ENCODE results near the gene ELOA. TPM values are rescaled to one million over a fixed set of nuclear protein-coding genes. Genes with fewer than 3 reads are reported as not detected.

Gene ELOA
- total and polyA plus RNA-seq, 2 of the 13 experiments (the other 11 are each of a cell fraction or from before 2014, with no cell fraction given), result 14.2 to 28.5 TPM

DNA sequence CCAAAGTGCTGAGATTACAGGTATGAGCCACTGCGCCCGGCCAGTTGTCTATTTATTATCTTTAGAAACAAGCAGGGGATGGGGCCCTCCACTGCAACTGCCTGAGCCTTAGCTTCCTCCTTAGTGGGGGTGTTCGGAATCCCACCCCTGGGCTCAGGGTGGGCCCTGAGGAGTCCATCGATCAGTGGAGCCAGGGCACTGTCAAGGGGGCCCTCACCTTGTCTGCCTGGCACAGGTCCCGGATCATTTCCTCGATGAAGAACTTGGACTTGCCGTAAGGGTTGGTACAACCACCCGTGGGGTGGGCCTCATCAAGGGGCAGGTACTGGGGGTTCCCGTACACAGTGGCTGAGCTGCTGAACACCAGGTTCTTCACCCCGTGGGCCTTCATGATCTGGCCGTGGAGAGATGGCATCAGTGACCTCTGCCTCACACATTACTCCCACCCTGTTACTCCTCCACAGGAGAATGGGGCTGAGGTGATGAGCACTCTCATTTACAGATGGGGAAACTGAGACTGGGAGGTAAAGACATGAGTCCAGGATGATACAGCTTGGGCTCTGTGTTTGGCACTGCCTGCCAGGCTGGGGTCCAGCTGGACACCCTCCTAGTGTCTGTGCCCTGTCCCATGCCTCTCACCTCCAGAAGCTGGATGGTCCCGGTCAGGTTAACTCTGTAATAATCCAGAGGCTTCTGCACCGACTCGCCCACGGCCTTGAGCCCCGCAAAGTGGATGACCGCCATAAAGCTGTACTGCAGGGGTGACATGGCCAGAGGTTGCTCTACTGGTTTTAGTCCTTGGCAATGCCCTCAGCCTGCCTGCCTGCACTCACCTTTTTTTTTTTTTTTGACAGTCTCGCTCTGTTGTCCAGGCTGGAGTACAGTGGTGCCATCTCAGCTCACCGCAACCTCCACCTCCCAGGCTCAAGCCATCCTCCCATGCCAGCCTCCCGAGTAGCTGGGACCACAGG, 54.5 kb downstream of the ELOA start:
- POLR2A ChIA-PET, result interaction anchor here (0.7 to 10.9 kb wide), 5 partner anchors 7 to 224 kb away, joined by 3 to 154 read pairs (median 52); partner anchors contain the start of genes HMGCL, LYPLA2, PITHD1 and RPL11
- in situ Hi-C loops (cut with HindIII; ENCODE audit: extremely low pct_ligation_motif_present, low pct_unique_long_range_greater_than_20kb), result no loop called here
- TF ChIP-seq SNAPC4 (CRISPR knock-in tag; IDR thresholded peaks at IDR 0.05) (no peak), HIVEP1 (CRISPR knock-in tag; IDR thresholded peaks at IDR 0.05) (no peak), RNF219 (CRISPR knock-in tag; IDR thresholded peaks at IDR 0.05) (no peak), ATF7-NPFF (CRISPR knock-in tag; IDR thresholded peaks at IDR 0.05; ENCODE audit: low read depth) (no peak), HNRNPL (IDR thresholded peaks at IDR 0.05; ENCODE audit: low read depth, low read length) (0 out of 2 replicates have a peak, but pooled peaks have one; percentile 18), RBM22 (optimal IDR thresholded peaks at IDR 0.05; ENCODE audit: low read length) (peak; percentile 80)
- TF ChIP-seq, protein P1, sequence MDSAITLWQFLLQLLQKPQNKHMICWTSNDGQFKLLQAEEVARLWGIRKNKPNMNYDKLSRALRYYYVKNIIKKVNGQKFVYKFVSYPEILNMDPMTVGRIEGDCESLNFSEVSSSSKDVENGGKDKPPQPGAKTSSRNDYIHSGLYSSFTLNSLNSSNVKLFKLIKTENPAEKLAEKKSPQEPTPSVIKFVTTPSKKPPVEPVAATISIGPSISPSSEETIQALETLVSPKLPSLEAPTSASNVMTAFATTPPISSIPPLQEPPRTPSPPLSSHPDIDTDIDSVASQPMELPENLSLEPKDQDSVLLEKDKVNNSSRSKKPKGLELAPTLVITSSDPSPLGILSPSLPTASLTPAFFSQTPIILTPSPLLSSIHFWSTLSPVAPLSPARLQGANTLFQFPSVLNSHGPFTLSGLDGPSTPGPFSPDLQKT (CRISPR knock-in tag; IDR thresholded peaks at IDR 0.05; ENCODE audit: borderline replicate concordance), result no peak
- TF ChIP-seq, protein P2, sequence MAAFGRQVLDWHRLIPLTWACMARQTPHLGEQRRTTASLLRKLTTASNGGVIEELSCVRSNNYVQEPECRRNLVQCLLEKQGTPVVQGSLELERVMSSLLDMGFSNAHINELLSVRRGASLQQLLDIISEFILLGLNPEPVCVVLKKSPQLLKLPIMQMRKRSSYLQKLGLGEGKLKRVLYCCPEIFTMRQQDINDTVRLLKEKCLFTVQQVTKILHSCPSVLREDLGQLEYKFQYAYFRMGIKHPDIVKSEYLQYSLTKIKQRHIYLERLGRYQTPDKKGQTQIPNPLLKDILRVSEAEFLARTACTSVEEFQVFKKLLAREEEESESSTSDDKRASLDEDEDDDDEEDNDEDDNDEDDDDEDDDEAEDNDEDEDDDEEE (CRISPR knock-in tag; IDR thresholded peaks at IDR 0.05), result no peak
- TF ChIP-seq, protein P3, sequence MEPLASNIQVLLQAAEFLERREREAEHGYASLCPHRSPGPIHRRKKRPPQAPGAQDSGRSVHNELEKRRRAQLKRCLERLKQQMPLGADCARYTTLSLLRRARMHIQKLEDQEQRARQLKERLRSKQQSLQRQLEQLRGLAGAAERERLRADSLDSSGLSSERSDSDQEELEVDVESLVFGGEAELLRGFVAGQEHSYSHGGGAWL (CRISPR knock-in tag; IDR thresholded peaks at IDR 0.05), result no peak

More for the DNA sequence above, 54.5 kb downstream of the ELOA start:
- Histone ChIP-seq H3K36me3 (replicated peaks in 1 of 2; ENCODE audit: control insufficient read depth in 1 of 2, insufficient read depth in 2 of 2, low read length in 2 of 2) (peaks cover 16 to 44% of the 10 kb centered on the region in 2 experiments; a peak in 4 of 5 replicates), H4K20me1 (ENCODE audit: insufficient read depth, low read length) (peaks cover 9% of the 10 kb centered on the region; the same call in 1 of the 2 replicates), H3K27ac (ENCODE audit: extremely low read length, insufficient read depth, low read length) (no peak overlapping the region), H2AFZ (ENCODE audit: low read length) (no peak overlapping the region), H3K79me2 (ENCODE audit: insufficient read depth, low read length) (peaks cover 15% of the 10 kb centered on the region), H3K9me3 (ENCODE audit: low read length) (no peaks in the 10 kb centered on the region), H3K4me1 (ENCODE audit: insufficient read depth, low read length) (peaks cover 43% of the 10 kb centered on the region), H3K4me2 (ENCODE audit: low read depth, low read length) (no peak overlapping the region), H3K9ac (ENCODE audit: insufficient read depth, low read depth, low read length) (no peak overlapping the region), H3K27me3 (ENCODE audit: control insufficient read depth in 1 of 2, insufficient read depth in 2 of 2, low read length in 2 of 2) (no peaks in the 10 kb centered on the region; a peak in 1 of 5 replicates), H3K4me3 (replicated peaks in 1 of 3; ENCODE audit: insufficient read depth in 1 of 3, low read depth in 2 of 3, low read length in 3 of 3) (no peak overlapping the region)
- no peak for FAIRE-seq
- ATAC-seq, result no peak
- CTCF ChIA-PET (ENCODE audit: low intra/inter-chr PET ratio, low total read pairs), result interaction anchor here (1.2 kb wide), 1 partner anchor 26 kb away, joined by 4 read pairs; no protein-coding TSS in a partner anchor
- no TSS peak for BruUV-seq (replicated peaks)
- no peak for DNase-seq (ENCODE audit: low spot score)
- 94% methylated on average over 13 of the region's 20 CpGs for WGBS (ENCODE audit: low lambda C conversion rate)
- intact Hi-C loops (cut with micrococcal nuclease; ENCODE audit: unreplicated experiment), result no loop called here
